Adipocyte (in vitro differentiated cells): ENCODE data around the gene CFAP65.

ENCODE experiments used
- DNase-seq: peaks from one replicate; pipeline ENCODE4 v3.0.0-alpha.2; 2015; ENCODE audit warnings: low read depth
- H3K27me3 ChIP-seq: replicated peaks from 2 replicates; pipeline ENCODE4 v1.7.0; 2013; ENCODE audit warnings: mild to moderate bottlenecking, low read length, moderate library complexity; ENCODE audit not compliant: control insufficient read depth, insufficient read depth
- H3K36me3 ChIP-seq: 2 replicates; pipeline ENCODE4 v1.7.0; 2013; ENCODE audit warnings: low read length, mild to moderate bottlenecking, moderate library complexity; ENCODE audit not compliant: control insufficient read depth, insufficient read depth, severe bottlenecking
- H3K4me1 ChIP-seq: 2 replicates; pipeline ENCODE4 v1.7.0; 2013; ENCODE audit warnings: mild to moderate bottlenecking, low read length, moderate library complexity; ENCODE audit not compliant: control insufficient read depth, insufficient read depth
- H3K4me3 ChIP-seq: 2 replicates; pipeline ENCODE4 v1.7.0; 2013; ENCODE audit warnings: mild to moderate bottlenecking, low read length, moderate library complexity
- H3K9ac ChIP-seq: 2 replicates; pipeline ENCODE4 v1.7.0; 2013; ENCODE audit warnings: mild to moderate bottlenecking, low read length, moderate library complexity
- H3K9me3 ChIP-seq: 2 replicates; pipeline ENCODE4 v1.7.0; 2013; ENCODE audit warnings: mild to moderate bottlenecking, low read length, moderate library complexity; ENCODE audit not compliant: control insufficient read depth

The CFAP65 gene

GRCh38 chr2:219028996-219029828 lies 12.1 kb downstream of the CFAP65 start:
- H3K4me3 ChIP-seq: no peak overlapping the region
- H3K36me3 ChIP-seq: no peaks in the 10 kb centered on the region
- no peaks in the 10 kb centered on the region for H3K9me3 ChIP-seq
- H3K27me3 ChIP-seq: peaks cover 56% of the 10 kb centered on the region
- no peaks in the 10 kb centered on the region for H3K4me1 ChIP-seq
- no peak for DNase-seq
- no peak overlapping the region for H3K9ac ChIP-seq

GRCh38 chr2:219028141-219028540 lies 13.2 kb downstream of the CFAP65 start:
- H3K36me3 ChIP-seq: no peaks in the 10 kb centered on the region

GRCh38 chr2:219027511-219028055 lies 13.7 kb downstream of the CFAP65 start:
- no peak for DNase-seq
- Histone ChIP-seq H3K36me3 (no peaks in the 10 kb centered on the region), H3K9me3 (no peaks in the 10 kb centered on the region), H3K27me3 (peaks cover 58% of the 10 kb centered on the region), H3K4me1 (no peaks in the 10 kb centered on the region), H3K9ac (no peak overlapping the region), H3K4me3 (no peak overlapping the region)

More at GRCh38 chr2:219028141-219028540, 13.2 kb downstream of the CFAP65 start:
- DNase-seq: no peak
- Histone ChIP-seq H3K4me1 (no peaks in the 10 kb centered on the region), H3K27me3 (peaks cover 58% of the 10 kb centered on the region), H3K4me3 (no peak overlapping the region), H3K9me3 (no peaks in the 10 kb centered on the region), H3K9ac (no peak overlapping the region)

- peaks cover 57% of the 10 kb centered on the region for H3K27me3 ChIP-seq
- no peak for DNase-seq
- H3K9me3 ChIP-seq: no peaks in the 10 kb centered on the region
- H3K4me1 ChIP-seq: no peaks in the 10 kb centered on the region
- H3K36me3 ChIP-seq: no peaks in the 10 kb centered on the region
- H3K9ac ChIP-seq: no peak overlapping the region
- H3K4me3 ChIP-seq: no peak overlapping the region
Measured at GRCh38 chr2:219026946-219027345, 14.4 kb downstream of the CFAP65 start.

GRCh38 chr2:219025637-219026585 lies 15.4 kb downstream of the CFAP65 start:
- Histone ChIP-seq H3K36me3 (no peaks in the 10 kb centered on the region), H3K4me1 (peaks cover under 1% of the 10 kb centered on the region), H3K9ac (no peak overlapping the region), H3K9me3 (no peaks in the 10 kb centered on the region), H3K4me3 (no peak overlapping the region), H3K27me3 (peaks cover 67% of the 10 kb centered on the region)
- peak; percentile 37 for DNase-seq

GRCh38 chr2:219024059-219024458 lies 17.3 kb downstream of the CFAP65 start:
- Histone ChIP-seq H3K27me3 (peaks cover 65% of the 10 kb centered on the region), H3K9me3 (no peaks in the 10 kb centered on the region), H3K4me3 (no peak overlapping the region), H3K36me3 (no peaks in the 10 kb centered on the region), H3K4me1 (peaks cover 9% of the 10 kb centered on the region), H3K9ac (no peak overlapping the region)
- no peak for DNase-seq

GRCh38 chr2:219023045-219023605 lies 18.2 kb downstream of the CFAP65 start:
- peaks cover 68% of the 10 kb centered on the region for H3K27me3 ChIP-seq
- DNase-seq: no peak

GRCh38 chr2:219022616-219023015 lies 18.7 kb downstream of the CFAP65 start:
- Histone ChIP-seq H3K36me3 (no peaks in the 10 kb centered on the region), H3K27me3 (peaks cover 68% of the 10 kb centered on the region), H3K4me1 (peaks cover 9% of the 10 kb centered on the region), H3K9ac (no peak overlapping the region), H3K9me3 (no peaks in the 10 kb centered on the region), H3K4me3 (no peak overlapping the region)
- no peak for DNase-seq

More at GRCh38 chr2:219023045-219023605, 18.2 kb downstream of the CFAP65 start:
- H3K9ac ChIP-seq: no peak overlapping the region
- H3K36me3 ChIP-seq: no peaks in the 10 kb centered on the region
- no peaks in the 10 kb centered on the region for H3K9me3 ChIP-seq
- no peak overlapping the region for H3K4me3 ChIP-seq
- H3K4me1 ChIP-seq: peaks cover 9% of the 10 kb centered on the region

GRCh38 chr2:219022041-219022440 lies 19.3 kb downstream of the CFAP65 start:
- peaks cover 71% of the 10 kb centered on the region for H3K27me3 ChIP-seq
- no peaks in the 10 kb centered on the region for H3K9me3 ChIP-seq
- no peaks in the 10 kb centered on the region for H3K36me3 ChIP-seq
- peaks cover 9% of the 10 kb centered on the region for H3K4me1 ChIP-seq
- no peak overlapping the region for H3K9ac ChIP-seq
- no peak for DNase-seq
- no peak overlapping the region for H3K4me3 ChIP-seq

GRCh38 chr2:219021591-219021990 lies 19.7 kb downstream of the CFAP65 start:
- H3K9ac ChIP-seq: no peak overlapping the region
- H3K27me3 ChIP-seq: peaks cover 72% of the 10 kb centered on the region
- no peaks in the 10 kb centered on the region for H3K36me3 ChIP-seq
- H3K9me3 ChIP-seq: no peaks in the 10 kb centered on the region
- H3K4me1 ChIP-seq: peaks cover 9% of the 10 kb centered on the region
- no peak for DNase-seq
- H3K4me3 ChIP-seq: no peak overlapping the region
